K562 (cell line): ENCODE results near the gene SHBG. TPM values are rescaled to one million over a fixed set of nuclear protein-coding genes. Genes with fewer than 3 reads are reported as not detected.
"Not testable (repeated sequence)": the region's sequence is repeated elsewhere in the genome, so short reads cannot be mapped to it uniquely, and the experiment has no call there.

ENCODE experiments used
- ATAC-seq: fragments of 200-7000 bp; cut with Tn5 transposase; 3 replicates; pipeline ENCODE4 v1.9.1; 2020; ENCODE audit warnings: moderate library complexity
- BruUV-seq: library from RNA; stranded (reverse); fragments of 400-500 nt; replicated peaks from 2 replicates; lab custom pipeline; 2021; lab: Mats Ljungman, UMichigan
- CTCF ChIA-PET: fragments of 300-600 bp; formaldehyde crosslinking; extraction: SDS; loops from one replicate; lab custom pipeline; 2021; ENCODE audit warnings: low intra/inter-chr PET ratio; lab: Yijun Ruan, JAX
- POLR2A ChIA-PET: fragments of 300-600, 350-650 bp; sonication (Branson Sonifier 250); formaldehyde crosslinking; extraction: SDS; loops from one replicate; lab custom pipeline; 2021; ENCODE audit warnings: antibody characterized with exemption, inconsistent platforms; lab: Yijun Ruan, JAX
- DNase-seq, 4 experiments: peaks; one replicate each; pipeline versions ENCODE4 v3.0.0 to v3.0.0-alpha.2; 2011 to 2018; ENCODE audit warnings: low spot score in 3 of 4, mixed read lengths in 3 of 4; ENCODE audit errors: extremely low read depth in 1 of 4
- FAIRE-seq: peaks from 2 replicates; lab custom pipeline; 2011; peaks lifted over from hg19 to GRCh38; lab: Jason Lieb, UNC
- H2AFZ ChIP-seq: 2 replicates; pipeline ENCODE4 v1.6.0; 2011; ENCODE audit warnings: low read depth, low read length, control low read depth, inconsistent platforms
- H3K27ac ChIP-seq: fragments of 200-600 bp; 3 replicates; pipeline ENCODE4 v1.8.0; 2011; ENCODE audit warnings: low read depth, mild to moderate bottlenecking, control low read depth, inconsistent platforms, low read length, moderate library complexity, mixed read lengths; ENCODE audit errors: extremely low read depth
- H3K27me3 ChIP-seq, 2 experiments: fragments of 300-600 bp in 1 of 2; 2 replicates in 1 of 2; 3 replicates in 1 of 2; pipeline versions ENCODE4 v1.6.0 to v1.8.0; 2011; ENCODE audit warnings: inconsistent platforms in 2 of 2, low read length in 2 of 2, mild to moderate bottlenecking in 1 of 2, mixed read lengths in 1 of 2, moderate library complexity in 1 of 2; ENCODE audit not compliant: control insufficient read depth in 2 of 2, insufficient read depth in 2 of 2
- H3K36me3 ChIP-seq: fragments of 300-600 bp; 3 replicates; pipeline ENCODE4 v1.8.0; 2011; ENCODE audit warnings: mild to moderate bottlenecking, low read length, inconsistent platforms; ENCODE audit not compliant: control insufficient read depth, insufficient read depth
- H3K4me1 ChIP-seq, 2 experiments: fragments of 200-600 bp in 1 of 2; replicated peaks in 1 of 2; 2 replicates in 1 of 2; 3 replicates in 1 of 2; pipeline versions ENCODE4 v1.5.1 to v1.8.0; 2011; ENCODE audit warnings: inconsistent platforms in 2 of 2, low read length in 2 of 2, mild to moderate bottlenecking in 1 of 2, mixed read lengths in 1 of 2, moderate library complexity in 1 of 2; ENCODE audit not compliant: control insufficient read depth in 2 of 2, insufficient read depth in 2 of 2
- H3K4me2 ChIP-seq: 2 replicates; pipeline ENCODE4 v1.6.1; 2011; ENCODE audit warnings: low read length, control low read depth, inconsistent platforms, mixed read lengths; ENCODE audit not compliant: insufficient read depth
- H3K4me3 ChIP-seq: fragments of 200-600 bp; sonication (generic), shearing (Covaris generic); 2 replicates; pipeline ENCODE4 v1.5.1; 2016; ENCODE audit warnings: control low read depth, inconsistent platforms
- H3K79me2 ChIP-seq: fragments of 200-600 bp; 3 replicates; pipeline ENCODE4 v1.8.0; 2011; ENCODE audit warnings: low read length, inconsistent platforms; ENCODE audit not compliant: control insufficient read depth, insufficient read depth
- H3K9ac ChIP-seq, 2 experiments: 2 replicates each; pipeline versions ENCODE4 v1.6.0 to v1.6.1; 2011; ENCODE audit warnings: low read depth in 2 of 2, low read length in 2 of 2, control low read depth in 1 of 2, inconsistent platforms in 1 of 2, mild to moderate bottlenecking in 1 of 2, mixed read lengths in 1 of 2; ENCODE audit not compliant: insufficient read depth in 1 of 2
- H3K9me1 ChIP-seq: one replicate; pipeline ENCODE4 v1.6.0; 2011; ENCODE audit warnings: inconsistent platforms, mild to moderate bottlenecking, low read length, moderate library complexity; ENCODE audit not compliant: control insufficient read depth, insufficient read depth
- H3K9me3 ChIP-seq: replicated peaks from 2 replicates; pipeline ENCODE4 v1.5.1; 2011; ENCODE audit warnings: low read depth, low read length, inconsistent platforms; ENCODE audit not compliant: control insufficient read depth, insufficient read depth
- H4K20me1 ChIP-seq: replicated peaks from 2 replicates; pipeline ENCODE4 v1.6.1; 2011; ENCODE audit warnings: low read length, inconsistent platforms, mixed read lengths; ENCODE audit not compliant: control insufficient read depth, insufficient read depth
- BRD9 ChIP-seq: fragments of 450-650 bp; IDR thresholded peaks from 2 replicates; pipeline ENCODE4 v1.6.1; 2018; ENCODE audit warnings: low read depth; ENCODE audit not compliant: partially characterized antibody
- IFI16 ChIP-seq: fragments of 250-450 bp; sonication (Bioruptor Pico); IDR thresholded peaks from 2 replicates; pipeline ENCODE4 v2.1.2; 2022; ENCODE audit warnings: mild to moderate bottlenecking, inconsistent platforms
- MCM2 ChIP-seq: fragments of 450-650 bp; IDR thresholded peaks from 2 replicates; pipeline ENCODE4 v1.6.1; 2017; ENCODE audit warnings: low read depth, mild to moderate bottlenecking
- NR2C1 ChIP-seq, 2 experiments: fragments of 450-650 bp; IDR thresholded peaks; 2 replicates each; pipeline ENCODE4 v1.6.1; 2017; ENCODE audit warnings: mild to moderate bottlenecking in 2 of 2, antibody characterized with exemption in 1 of 2, inconsistent platforms in 1 of 2, missing compliant biosample characterization in 1 of 2, missing genetic modification characterization in 1 of 2
- PML ChIP-seq: IDR thresholded peaks from 2 replicates; pipeline ENCODE4 v1.6.1; 2012; ENCODE audit warnings: low read length, inconsistent platforms
- RCOR1 ChIP-seq, 2 experiments: IDR thresholded peaks; 2 replicates each; pipeline ENCODE4 v1.6.1; 2012; ENCODE audit warnings: low read depth in 2 of 2, low read length in 2 of 2, borderline replicate concordance in 1 of 2, improper control_type of control experiment in 1 of 2
- TEAD2 ChIP-seq: fragments of 450-650 bp; IDR thresholded peaks from 2 replicates; pipeline ENCODE4 v1.6.1; 2016; ENCODE audit warnings: missing genetic modification characterization, control low read depth, missing compliant biosample characterization
- ZFP1 ChIP-seq: fragments of 450-650 bp; formaldehyde crosslinking; IDR thresholded peaks from 2 replicates; pipeline ENCODE4 v1.4.0; 2020; ENCODE audit warnings: mild to moderate bottlenecking, mixed read lengths
- ZNF174 ChIP-seq: fragments of 250-450 bp; sonication (Bioruptor Pico); IDR thresholded peaks from 2 replicates; pipeline ENCODE4 v1.4.0; 2020; ENCODE audit warnings: mild to moderate bottlenecking
- WGBS: fragments of 100-300 bp; shearing (Covaris generic); methylation state at CpG from one replicate; pipeline ENCODE4 v1.1.6; 2016; ENCODE audit warnings: low coverage, mixed read lengths; ENCODE audit not compliant: insufficient coverage; ENCODE audit errors: missing lambda C conversion rate; 5-methylcytosine and 5-hydroxymethylcytosine counted together
- in situ Hi-C: fragments of 300-500 bp; cut with MboI; formaldehyde crosslinking; loops from 4 replicates; pipeline ENCODE4 v1.15.0; 2018; ENCODE audit warnings: inconsistent platforms, mixed read lengths
- intact Hi-C: fragments of 100-400 bp; cut with micrococcal nuclease; formaldehyde crosslinking; loops from 2 replicates; pipeline ENCODE4 v1.14.2; 2022
- polyA plus RNA-seq, 8 experiments: library from polyadenylated mRNA; depleted of rRNA in 4 of 8; stranded (reverse) in 5 of 8; unstranded in 3 of 8; fragments of >200 nt; fragmentation: Nextera tagmentation in 2 of 8; fragmentation: Illumina TruSeq in 1 of 8; extraction: Ambion mirVana in 2 of 8; extraction: Trizol in 1 of 8; gene quantifications; 2 replicates each; pipeline versions ENCODE4 v1.2.1 to v1.2.3, GENCODE V29; 2011 to 2014; ENCODE audit warnings: inconsistent platforms in 1 of 8, missing spikeins in 1 of 8
- total RNA-seq, 7 experiments: library from RNA; depleted of rRNA in 6 of 7; stranded (reverse); fragments of >200 nt in 6 of 7; fragmentation: Illumina TruSeq in 2 of 7; extraction: Trizol in 2 of 7; gene quantifications; 2 replicates each; pipeline versions ENCODE4 v1.2.1 to v1.2.3, GENCODE V29; 2011 to 2021; ENCODE audit warnings: low replicate concordance in 1 of 7

Gene SHBG
- total and polyA plus RNA-seq, 9 of the 15 experiments (the other 6 are each of a cell fraction or from before 2014, with no cell fraction given) = not detected

DNA sequence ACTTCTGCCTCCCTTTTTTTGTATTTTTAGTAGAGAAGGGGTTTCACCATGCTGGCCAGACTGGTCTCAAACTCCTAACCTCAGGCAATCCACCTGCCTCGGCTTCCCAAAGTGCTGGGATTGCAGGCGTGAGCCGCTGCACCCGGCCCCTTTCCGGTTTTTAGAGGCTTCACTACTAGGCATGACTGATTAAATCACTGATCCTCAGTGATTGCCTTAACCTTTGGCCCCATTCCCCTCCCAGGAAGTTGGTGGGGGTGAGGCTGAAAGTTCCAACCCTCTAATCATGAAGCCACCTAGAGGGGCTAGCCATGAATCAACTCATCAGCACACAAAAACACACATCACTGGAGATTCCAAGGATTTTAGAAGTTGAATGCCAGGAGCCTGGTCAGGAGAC, 32.4 kb upstream of the SHBG start:
- CTCF ChIA-PET, FAIRE-seq, H4K20me1 ChIP-seq, BruUV-seq, H2AFZ ChIP-seq, ATAC-seq, H3K9me3 ChIP-seq, POLR2A ChIA-PET, H3K27ac ChIP-seq, H3K79me2 ChIP-seq, in situ Hi-C loops, H3K9me1 ChIP-seq, H3K9ac ChIP-seq, H3K27me3 ChIP-seq, H3K4me3 ChIP-seq, H3K4me2 ChIP-seq, DNase-seq, H3K4me1 ChIP-seq, intact Hi-C loops: not testable (repeated sequence)
- H3K36me3 ChIP-seq = peaks cover 79% of the 10 kb centered on the region; the same call in 2 of the 3 replicates
- 75% methylated on average over 5 of the region's 5 CpGs for WGBS

DNA sequence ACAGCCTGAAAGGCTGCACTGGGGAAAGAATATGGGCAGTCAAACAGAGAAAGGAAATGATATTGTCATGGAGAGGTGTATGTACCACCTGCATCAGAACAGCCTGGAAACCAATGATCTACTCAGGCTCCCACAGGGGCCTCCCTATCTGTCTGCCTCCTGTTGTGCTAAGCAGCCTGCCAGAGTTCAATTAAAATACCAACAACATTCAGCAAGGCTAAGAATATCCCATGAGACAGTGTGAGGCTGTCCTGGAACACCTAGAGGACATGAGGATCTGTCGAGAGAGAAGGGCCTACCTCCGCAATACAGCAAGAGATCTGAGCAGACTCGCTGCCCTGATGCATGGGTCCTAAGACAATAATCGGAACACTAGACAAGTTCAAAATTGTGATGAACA, 23.7 kb upstream of the SHBG start:
- no peak for ATAC-seq
- ChIA-PET POLR2A (interaction anchor here (1.2 kb wide), 1 partner anchor 14 kb away, joined by 4 read pairs; no protein-coding TSS in a partner anchor), CTCF (no interaction called here)
- BruUV-seq = no TSS peak
- 98% methylated on average over 4 of the region's 4 CpGs for WGBS
- Histone ChIP-seq H3K27me3 (no peaks in the 10 kb centered on the region), H2AFZ (no peak overlapping the region), H3K79me2 (peaks cover 21% of the 10 kb centered on the region), H3K4me3 (no peak overlapping the region), H3K9me1 (peaks cover 6% of the 10 kb centered on the region), H3K4me2 (no peak overlapping the region), H4K20me1 (no peaks in the 10 kb centered on the region), H3K36me3 (peaks cover 57% of the 10 kb centered on the region), H3K9ac (no peak overlapping the region)
- DNase-seq = no peak
- in situ Hi-C loops = no loop called here
- TF ChIP-seq RCOR1 (IDR thresholded peaks at IDR 0.05; ENCODE audit: borderline replicate concordance in 1 of 2, low read depth in 2 of 2, low read length in 2 of 2) (no peak), PML (no peak), MCM2 (no peak), NR2C1 (IDR thresholded peaks at IDR 0.05) (no peak), NR2C1 (tag; IDR thresholded peaks at IDR 0.05) (no peak), ZFP1 (CRISPR knock-in tag) (no peak), BRD9 (no peak), IFI16 (no peak), TEAD2 (tag) (no peak), ZNF174 (CRISPR knock-in tag) (no peak)
- TF ChIP-seq, all 486 proteins: peak for 0
- intact Hi-C loops = no loop called here
- Histone ChIP-seq H3K4me1 (no peaks in the 10 kb centered on the region; a peak in 1 of 5 replicates), H3K9me3 (no peaks in the 10 kb centered on the region), H3K27ac (no peak overlapping the region)
- no peak for FAIRE-seq
